Measurements from ENCODE around the gene PATJ. TPM values are rescaled to one million over a fixed set of nuclear protein-coding genes. Genes with fewer than 3 reads are reported as not detected.

The PATJ gene
- total and polyA plus RNA-seq, 2 donors (not counting 3 experiments of a cell fraction or from before 2014, with no cell fraction given) = 1.1 to 3.0 TPM

DNA sequence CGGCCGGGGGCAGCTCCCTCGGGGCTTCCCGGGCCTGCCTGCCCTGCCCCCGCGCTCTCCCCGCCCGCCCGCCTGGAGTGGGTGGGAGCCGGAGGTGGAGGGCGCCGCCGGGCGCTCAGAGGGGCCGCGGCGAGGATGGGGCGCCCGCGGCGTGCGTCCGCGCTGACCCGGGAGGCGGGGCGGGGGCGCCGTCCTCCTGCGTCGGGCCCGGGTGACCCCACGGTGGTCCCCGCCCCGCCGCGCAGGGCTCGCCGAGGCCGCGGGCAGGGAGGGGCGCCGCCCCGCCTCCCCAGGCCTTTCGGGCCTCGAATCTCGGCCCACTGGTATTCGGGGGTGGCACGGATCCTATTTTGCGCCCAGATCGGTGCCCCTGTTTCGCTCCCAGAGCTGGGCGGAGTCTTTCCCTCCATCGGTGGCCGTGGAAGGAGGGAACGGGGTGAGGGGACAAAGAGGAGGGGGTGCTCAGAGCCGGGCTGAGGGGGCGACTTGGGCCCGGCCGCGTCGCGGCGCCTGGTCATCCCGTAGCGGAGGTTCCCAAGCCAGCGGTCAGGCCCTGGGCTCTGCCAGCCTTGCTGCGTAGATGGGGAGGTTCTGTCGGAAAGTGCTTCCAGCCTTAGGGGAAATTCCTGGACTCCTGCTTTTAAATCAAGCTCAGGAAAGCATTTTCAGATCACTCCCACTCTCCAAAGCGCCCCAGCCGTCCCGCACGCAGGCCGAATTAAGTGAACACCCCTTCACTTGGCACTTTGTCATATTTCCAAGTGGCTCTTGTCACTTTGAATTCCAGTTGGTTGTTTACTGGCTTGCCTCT is 545 bp downstream of the PATJ start:
- H3K4me1 ChIP-seq (ENCODE audit: control insufficient read depth, extremely low read depth, insufficient read depth, low read length) = no peaks in the 10 kb centered on the region
- ChIA-PET CTCF (interaction anchor here (1.1 kb wide), 1 partner anchor 13 kb away, joined by 4 read pairs; no protein-coding TSS in a partner anchor), POLR2A (interaction anchor here (1.7 kb wide), 1 partner anchor 18 kb away, joined by 6 read pairs; the partner anchor contains the start of gene TM2D1)
- H4K20me1 ChIP-seq (replicated peaks; ENCODE audit: control insufficient read depth, extremely low read depth, insufficient read depth, low read length) = no peaks in the 10 kb centered on the region
- H3K9ac ChIP-seq (replicated peaks; ENCODE audit: extremely low read depth, insufficient read depth, low read length) = peak overlapping the region; percentile 88
- peak overlapping the region; percentile 99 for H2AFZ ChIP-seq (ENCODE audit: low read depth, low read length)
- no peaks in the 10 kb centered on the region for H3K27me3 ChIP-seq (ENCODE audit: control insufficient read depth in 2 of 2, insufficient read depth in 2 of 2, low read length in 2 of 2)
- no peaks in the 10 kb centered on the region for H3K36me3 ChIP-seq (ENCODE audit: control insufficient read depth in 2 of 2, extremely low read depth in 1 of 2, insufficient read depth in 2 of 2, low read length in 2 of 2)
- no peaks in the 10 kb centered on the region for H3K9me3 ChIP-seq (replicated peaks; ENCODE audit: control insufficient read depth, insufficient read depth, low read length)
- H3K9me1 ChIP-seq (replicated peaks; ENCODE audit: control insufficient read depth, extremely low read depth, insufficient read depth, low read length) = no peaks in the 10 kb centered on the region
- peak overlapping the region; percentile 21 to 76 (median 47) for H3K4me3 ChIP-seq (replicated peaks in 1 of 3; ENCODE audit: insufficient read depth in 1 of 3, low read depth in 1 of 3, low read length in 3 of 3)
- BruUV-seq (replicated peaks) = no TSS peak
- FAIRE-seq (peak; percentile 80), DNase-seq (ENCODE audit: low read depth, low spot score) (peak; percentile 49)
- no peak for TF ChIP-seq GATA2 (IDR thresholded peaks at IDR 0.05; ENCODE audit: insufficient read depth, insufficient read length, low read depth, low read length)
- peak; percentile 30 for TF ChIP-seq POLR2AphosphoS5 (IDR thresholded peaks at IDR 0.05; ENCODE audit: insufficient read depth, low read depth, low read length)
- H3K4me2 ChIP-seq (ENCODE audit: insufficient read depth, low read length) = peak overlapping the region; percentile 31
- dilution Hi-C loops (cut with MboI; ENCODE audit: extremely low pct_ligation_motif_present, low sequenced_read_pairs) = no loop called here
- H3K27ac ChIP-seq (ENCODE audit: insufficient read depth, low read depth, low read length) = peak overlapping the region; percentile 40
- no peaks in the 10 kb centered on the region for H3K79me2 ChIP-seq (ENCODE audit: control insufficient read depth, insufficient read depth, low read length)
- intact Hi-C loops (cut with micrococcal nuclease) = loop anchor here (1.0 to 5.0 kb wide), 2 partner anchors 18 to 99 kb away; partner anchors contain the start of gene TM2D1

DNA sequence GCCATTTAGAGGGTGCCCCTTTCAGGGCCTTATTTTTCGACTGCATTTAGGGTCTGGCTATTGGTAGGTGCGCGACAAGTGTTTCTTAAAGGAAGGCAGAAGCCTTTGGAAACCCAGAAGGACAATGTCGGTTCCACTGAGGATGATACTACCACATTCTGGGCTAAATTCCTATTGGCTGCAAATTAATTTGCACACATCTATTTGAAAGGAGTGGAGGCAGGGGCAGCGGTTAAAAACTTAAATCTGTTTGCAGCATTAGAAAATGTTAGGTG is 1.1 kb downstream of the PATJ start:
- ChIA-PET CTCF (interaction anchor here (1.1 kb wide), 1 partner anchor 14 kb away, joined by 4 read pairs; no protein-coding TSS in a partner anchor), POLR2A (interaction anchor here (1.7 kb wide), 1 partner anchor 18 kb away, joined by 6 read pairs; the partner anchor contains the start of gene TM2D1)
- peak overlapping the region; percentile 88 for H3K9ac ChIP-seq (replicated peaks; ENCODE audit: extremely low read depth, insufficient read depth, low read length)
- H3K79me2 ChIP-seq (ENCODE audit: control insufficient read depth, insufficient read depth, low read length) = no peaks in the 10 kb centered on the region
- no peaks in the 10 kb centered on the region for H3K9me1 ChIP-seq (replicated peaks; ENCODE audit: control insufficient read depth, extremely low read depth, insufficient read depth, low read length)
- TF ChIP-seq MYC (IDR thresholded peaks at IDR 0.05; ENCODE audit: low read depth, low read length) = no peak
- no peak for TF ChIP-seq POLR2AphosphoS5 (IDR thresholded peaks at IDR 0.05; ENCODE audit: insufficient read depth, low read depth, low read length)
- TF ChIP-seq EZH2 (IDR thresholded peaks at IDR 0.05; ENCODE audit: borderline replicate concordance, low read depth, low read length, severe bottlenecking) = no peak
- TF ChIP-seq FOS (IDR thresholded peaks at IDR 0.05; ENCODE audit: borderline replicate concordance, insufficient read depth, low read length) = no peak
- TF ChIP-seq MAX (IDR thresholded peaks at IDR 0.05; ENCODE audit: insufficient read depth, insufficient read length) = no peak
- TF ChIP-seq JUN (IDR thresholded peaks at IDR 0.05; ENCODE audit: borderline replicate concordance, insufficient read depth, insufficient read length, low read depth) = no peak
- no peak for TF ChIP-seq GATA2 (IDR thresholded peaks at IDR 0.05; ENCODE audit: insufficient read depth, insufficient read length, low read depth, low read length)
- TF ChIP-seq, protein P1, sequence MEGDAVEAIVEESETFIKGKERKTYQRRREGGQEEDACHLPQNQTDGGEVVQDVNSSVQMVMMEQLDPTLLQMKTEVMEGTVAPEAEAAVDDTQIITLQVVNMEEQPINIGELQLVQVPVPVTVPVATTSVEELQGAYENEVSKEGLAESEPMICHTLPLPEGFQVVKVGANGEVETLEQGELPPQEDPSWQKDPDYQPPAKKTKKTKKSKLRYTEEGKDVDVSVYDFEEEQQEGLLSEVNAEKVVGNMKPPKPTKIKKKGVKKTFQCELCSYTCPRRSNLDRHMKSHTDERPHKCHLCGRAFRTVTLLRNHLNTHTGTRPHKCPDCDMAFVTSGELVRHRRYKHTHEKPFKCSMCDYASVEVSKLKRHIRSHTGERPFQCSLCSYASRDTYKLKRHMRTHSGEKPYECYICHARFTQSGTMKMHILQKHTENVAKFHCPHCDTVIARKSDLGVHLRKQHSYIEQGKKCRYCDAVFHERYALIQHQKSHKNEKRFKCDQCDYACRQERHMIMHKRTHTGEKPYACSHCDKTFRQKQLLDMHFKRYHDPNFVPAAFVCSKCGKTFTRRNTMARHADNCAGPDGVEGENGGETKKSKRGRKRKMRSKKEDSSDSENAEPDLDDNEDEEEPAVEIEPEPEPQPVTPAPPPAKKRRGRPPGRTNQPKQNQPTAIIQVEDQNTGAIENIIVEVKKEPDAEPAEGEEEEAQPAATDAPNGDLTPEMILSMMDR (IDR thresholded peaks at IDR 0.05; ENCODE audit: extremely low read depth in 1 of 2, insufficient read depth in 1 of 2, low read depth in 1 of 2, low read length in 2 of 2) = no peak
- no peak for TF ChIP-seq POLR2A (IDR thresholded peaks at IDR 0.05; ENCODE audit: low read depth, low read length)
- H3K4me1 ChIP-seq (ENCODE audit: control insufficient read depth, extremely low read depth, insufficient read depth, low read length) = no peaks in the 10 kb centered on the region
- peak overlapping the region; percentile 99 for H2AFZ ChIP-seq (ENCODE audit: low read depth, low read length)
- H3K4me3 ChIP-seq (replicated peaks in 1 of 3; ENCODE audit: insufficient read depth in 1 of 3, low read depth in 1 of 3, low read length in 3 of 3) = peak overlapping the region in 2 of 3 experiments; percentile 47 to 76
- DNase-seq (ENCODE audit: low read depth, low spot score) = no peak
- H3K9me3 ChIP-seq (replicated peaks; ENCODE audit: control insufficient read depth, insufficient read depth, low read length) = no peaks in the 10 kb centered on the region
- H3K27me3 ChIP-seq (ENCODE audit: control insufficient read depth in 2 of 2, insufficient read depth in 2 of 2, low read length in 2 of 2) = no peaks in the 10 kb centered on the region
- FAIRE-seq = no peak
- intact Hi-C loops (cut with micrococcal nuclease) (loop anchor here (5.0 kb wide), 1 partner anchor 99 kb away; no protein-coding TSS in a partner anchor), dilution Hi-C loops (cut with MboI; ENCODE audit: extremely low pct_ligation_motif_present, low sequenced_read_pairs) (no loop called here)
- H3K4me2 ChIP-seq (ENCODE audit: insufficient read depth, low read length) = peak overlapping the region; percentile 22
- H3K36me3 ChIP-seq (ENCODE audit: control insufficient read depth in 2 of 2, extremely low read depth in 1 of 2, insufficient read depth in 2 of 2, low read length in 2 of 2) = no peaks in the 10 kb centered on the region
- BruUV-seq (replicated peaks) = TSS peak; percentile 51
- no peak overlapping the region for H3K27ac ChIP-seq (ENCODE audit: insufficient read depth, low read depth, low read length)
- no peaks in the 10 kb centered on the region for H4K20me1 ChIP-seq (replicated peaks; ENCODE audit: control insufficient read depth, extremely low read depth, insufficient read depth, low read length)

Measured in endothelial cell of umbilical vein (primary cell).